Lower lobe of right lung (tissue), 2 donors: ENCODE data around the gene CATSPERD. TPM values are rescaled to one million over a fixed set of nuclear protein-coding genes. Genes with fewer than 3 reads are reported as not detected.

Source experiments
- ATAC-seq, 2 donors: fragments of 200-7000 bp; cut with Tn5 transposase; one replicate each; pipeline ENCODE4 v1.9.1; 2020 to 2022; ENCODE audit warnings: mild to moderate bottlenecking in 2 of 2, moderate library complexity in 2 of 2
- DNase-seq: peaks from one replicate; pipeline ENCODE4 v3.0.0-alpha.2; 2020
- H3K27ac ChIP-seq: fragments of 200-600 bp; one replicate; pipeline ENCODE4 v1.8.0; 2022
- H3K27me3 ChIP-seq: fragments of 200-600 bp; one replicate; pipeline ENCODE4 v1.8.0; 2022; ENCODE audit warnings: low read depth
- H3K36me3 ChIP-seq: fragments of 200-600 bp; one replicate; pipeline ENCODE4 v1.8.0; 2022; ENCODE audit warnings: mild to moderate bottlenecking
- H3K4me1 ChIP-seq: fragments of 200-600 bp; one replicate; pipeline ENCODE4 v1.8.0; 2022
- H3K4me3 ChIP-seq: fragments of 200-600 bp; one replicate; pipeline ENCODE4 v1.8.0; 2022; ENCODE audit warnings: mild to moderate bottlenecking
- H3K9me3 ChIP-seq: fragments of 200-600 bp; one replicate; pipeline ENCODE4 v1.8.0; 2022
- intact Hi-C: fragments of 100-400 bp; cut with DNase I; formaldehyde crosslinking; loops from one replicate; pipeline ENCODE4 v1.11.0; 2022
- total RNA-seq: library from RNA; stranded (reverse); fragmentation: NEBNext Ultra II Directional; extraction: Animal tissue kit (Norgen Biotek cat#: 25700); gene quantifications from one replicate; pipeline ENCODE4 v1.2.1, GENCODE V29; 2021
- TF ChIP-seq, protein P1 (sequence below): fragments of 200-600 bp; IDR thresholded peaks from one replicate; pipeline ENCODE4 v1.8.0; 2022; ENCODE audit warnings: antibody characterized with exemption, mild to moderate bottlenecking
- donor health status: DM: no; HTN: yes; CAD: no; lungs with severe emphysema.

Gene CATSPERD
- total RNA-seq, 1 donor from 2014 or later, result 6.4 TPM

DNA sequence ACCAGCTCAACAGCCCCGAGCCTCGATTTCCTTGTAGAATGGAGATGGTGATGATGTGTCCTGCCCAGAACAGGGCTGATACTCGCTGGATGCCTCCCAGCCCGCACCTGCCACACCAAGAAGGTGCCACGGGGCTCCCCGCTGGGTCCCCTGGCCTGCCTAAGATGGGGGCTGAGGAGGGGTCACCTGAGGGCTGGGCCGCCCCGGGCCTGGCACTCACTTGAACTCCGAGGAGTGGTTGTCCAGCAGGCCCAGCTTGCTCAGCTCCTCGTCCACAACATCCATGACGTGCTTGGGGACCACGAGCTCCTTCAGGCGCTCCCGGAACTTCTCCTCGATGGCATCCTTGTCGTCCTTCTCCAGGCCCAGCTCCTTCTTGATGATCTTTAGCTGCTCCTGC, 14.9 kb upstream of the CATSPERD start:
- DNase-seq (no peak), ATAC-seq (no peak)
- Histone ChIP-seq H3K4me1 (no peaks in the 10 kb centered on the region), H3K27ac (no peak overlapping the region), H3K36me3 (peaks cover 82% of the 10 kb centered on the region), H3K4me3 (no peak overlapping the region), H3K9me3 (no peaks in the 10 kb centered on the region), H3K27me3 (no peaks in the 10 kb centered on the region)
- intact Hi-C loops, result no loop called here
- TF ChIP-seq, protein P1, sequence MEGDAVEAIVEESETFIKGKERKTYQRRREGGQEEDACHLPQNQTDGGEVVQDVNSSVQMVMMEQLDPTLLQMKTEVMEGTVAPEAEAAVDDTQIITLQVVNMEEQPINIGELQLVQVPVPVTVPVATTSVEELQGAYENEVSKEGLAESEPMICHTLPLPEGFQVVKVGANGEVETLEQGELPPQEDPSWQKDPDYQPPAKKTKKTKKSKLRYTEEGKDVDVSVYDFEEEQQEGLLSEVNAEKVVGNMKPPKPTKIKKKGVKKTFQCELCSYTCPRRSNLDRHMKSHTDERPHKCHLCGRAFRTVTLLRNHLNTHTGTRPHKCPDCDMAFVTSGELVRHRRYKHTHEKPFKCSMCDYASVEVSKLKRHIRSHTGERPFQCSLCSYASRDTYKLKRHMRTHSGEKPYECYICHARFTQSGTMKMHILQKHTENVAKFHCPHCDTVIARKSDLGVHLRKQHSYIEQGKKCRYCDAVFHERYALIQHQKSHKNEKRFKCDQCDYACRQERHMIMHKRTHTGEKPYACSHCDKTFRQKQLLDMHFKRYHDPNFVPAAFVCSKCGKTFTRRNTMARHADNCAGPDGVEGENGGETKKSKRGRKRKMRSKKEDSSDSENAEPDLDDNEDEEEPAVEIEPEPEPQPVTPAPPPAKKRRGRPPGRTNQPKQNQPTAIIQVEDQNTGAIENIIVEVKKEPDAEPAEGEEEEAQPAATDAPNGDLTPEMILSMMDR, result no peak

DNA sequence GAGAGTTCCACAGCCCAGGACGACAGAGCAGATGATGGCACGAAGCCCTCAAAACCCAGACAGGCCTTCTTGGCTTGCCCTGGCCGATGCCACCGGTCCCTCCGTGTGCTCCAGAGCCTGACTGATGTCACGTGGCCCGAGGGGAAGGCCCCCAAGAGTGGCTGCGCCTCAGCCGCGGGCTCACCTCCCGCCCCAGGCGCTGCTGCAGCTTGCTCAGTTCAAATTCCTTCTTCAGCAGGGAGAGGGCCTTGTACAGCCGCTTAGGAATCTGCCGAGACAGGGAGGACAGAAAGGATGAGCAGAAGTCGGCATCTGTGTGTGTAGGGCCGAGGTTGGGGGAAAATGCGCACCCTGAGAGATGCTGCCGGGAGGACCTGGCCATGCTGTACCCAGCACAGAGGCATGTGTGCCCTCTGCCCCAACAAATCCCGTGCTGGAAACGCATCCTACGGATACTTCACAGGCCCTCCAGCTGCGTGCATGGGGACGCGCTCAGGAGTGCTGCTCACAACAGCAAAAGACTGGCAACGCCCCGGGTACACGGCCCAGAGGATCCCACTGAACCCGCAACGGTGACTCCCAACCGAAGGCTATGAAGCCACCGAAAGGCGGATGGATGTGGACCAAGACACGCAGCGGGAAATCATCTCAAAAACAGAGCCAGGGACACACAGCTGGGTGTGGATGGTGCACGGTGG, 13.4 kb upstream of the CATSPERD start:
- DNase-seq (no peak), ATAC-seq (no peak)
- Histone ChIP-seq H3K4me3 (no peak overlapping the region), H3K27ac (no peak overlapping the region), H3K9me3 (no peaks in the 10 kb centered on the region), H3K36me3 (peaks cover 89% of the 10 kb centered on the region), H3K4me1 (no peaks in the 10 kb centered on the region), H3K27me3 (no peaks in the 10 kb centered on the region)
- TF ChIP-seq, protein P1, result no peak
- intact Hi-C loops, result no loop called here

DNA sequence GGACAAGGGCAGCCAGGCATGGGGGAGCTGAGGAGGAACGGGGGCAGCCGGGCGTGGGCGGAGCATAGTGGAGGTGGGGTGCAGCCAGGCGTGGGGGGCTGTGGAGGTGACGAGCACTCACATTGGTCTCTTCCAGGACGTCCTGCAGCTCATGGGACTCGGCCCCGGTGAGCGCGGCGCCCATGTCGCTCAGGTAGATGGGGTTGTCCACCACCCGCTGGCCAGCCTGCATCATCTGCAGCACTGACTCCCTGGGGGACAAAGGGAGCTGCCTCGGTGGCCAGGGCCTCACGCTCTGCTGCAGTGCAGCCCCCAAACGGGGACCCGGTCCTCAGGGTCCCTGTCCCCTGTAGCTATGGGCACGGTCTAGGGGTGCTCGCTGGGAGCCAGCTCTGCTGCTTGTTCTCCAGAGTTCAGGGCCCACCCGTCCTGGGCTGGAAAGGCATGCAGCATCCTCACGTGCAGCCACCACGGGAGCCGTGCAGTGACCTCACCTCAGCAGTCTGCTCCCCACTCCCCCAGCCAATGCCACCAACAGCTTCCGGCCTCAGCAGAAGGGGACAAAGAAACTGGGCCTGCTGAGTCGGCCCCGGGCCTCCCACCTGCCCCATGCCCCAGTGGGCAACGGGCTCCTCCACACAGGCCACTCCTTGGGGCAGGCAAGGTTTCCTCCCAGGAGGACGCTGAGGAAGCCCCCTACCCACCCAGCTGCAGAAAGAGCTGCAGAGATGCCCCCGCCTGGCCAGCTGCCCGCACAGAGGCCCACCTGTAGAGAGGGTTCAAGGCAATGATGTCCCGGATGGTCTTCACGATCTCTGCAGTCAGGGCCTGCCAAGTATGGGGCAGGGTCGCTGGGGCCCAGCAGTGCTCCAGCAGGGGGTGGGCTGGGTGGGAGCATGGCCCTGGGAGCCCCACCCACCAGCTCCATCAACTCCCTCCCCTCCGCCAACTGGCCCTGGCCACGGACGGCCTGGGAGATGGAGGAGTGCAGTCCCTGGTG, 12.6 kb upstream of the CATSPERD start:
- TF ChIP-seq, protein P1, result no peak
- Histone ChIP-seq H3K27ac (no peak overlapping the region), H3K4me3 (no peak overlapping the region), H3K36me3 (peaks cover 98% of the 10 kb centered on the region), H3K27me3 (no peaks in the 10 kb centered on the region), H3K4me1 (no peaks in the 10 kb centered on the region), H3K9me3 (no peaks in the 10 kb centered on the region)
- ATAC-seq (no peak), DNase-seq (no peak)
- intact Hi-C loops, result no loop called here

DNA sequence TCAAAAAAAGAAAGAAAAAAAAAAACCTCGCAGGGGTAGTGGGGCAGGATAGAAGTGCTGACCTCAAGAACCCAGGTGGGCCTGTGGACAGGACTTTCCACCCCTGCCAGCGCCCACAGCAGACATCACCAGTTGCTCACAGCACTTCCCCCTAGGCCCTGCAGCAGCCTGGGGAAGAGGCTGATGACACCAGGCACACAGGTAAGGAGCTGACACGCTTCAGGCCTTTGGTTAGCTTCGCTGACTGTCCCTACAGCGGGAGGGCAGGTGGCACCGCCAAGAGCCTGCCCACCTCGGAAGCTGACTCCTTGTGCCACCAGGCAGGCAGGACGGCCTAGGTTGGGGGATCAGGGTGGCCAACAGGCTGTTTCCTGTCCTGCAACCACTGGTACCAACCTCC, 9.4 kb upstream of the CATSPERD start:
- intact Hi-C loops, result no loop called here
- Histone ChIP-seq H3K27ac (no peak overlapping the region), H3K27me3 (no peaks in the 10 kb centered on the region), H3K36me3 (peaks cover 89% of the 10 kb centered on the region), H3K4me1 (no peaks in the 10 kb centered on the region), H3K9me3 (no peaks in the 10 kb centered on the region), H3K4me3 (no peak overlapping the region)
- DNase-seq (no peak), ATAC-seq (no peak)
- TF ChIP-seq, protein P1, result no peak

DNA sequence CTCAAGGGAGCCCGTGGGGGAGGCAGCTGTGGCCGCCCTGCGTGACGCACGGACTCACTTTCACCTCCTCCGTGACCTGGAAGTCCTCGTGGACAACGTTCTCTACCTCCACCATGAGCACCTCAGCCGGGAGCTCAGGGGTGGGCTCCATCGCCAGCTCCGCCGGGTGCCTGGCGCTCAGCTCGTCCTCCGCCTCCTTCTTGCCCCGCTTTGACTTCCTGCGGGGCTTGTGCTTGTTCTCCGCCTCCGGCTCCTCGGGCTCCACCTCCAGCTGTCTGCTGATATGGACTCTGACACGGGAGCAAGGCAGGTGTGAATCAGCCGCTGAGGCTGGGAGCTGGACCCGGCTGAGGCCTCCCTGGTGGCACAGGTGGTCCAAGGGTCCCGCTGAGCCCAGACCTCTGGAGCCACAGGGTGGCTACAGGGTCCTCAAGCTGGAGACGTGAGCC, 8.7 kb upstream of the CATSPERD start:
- DNase-seq, result no peak
- TF ChIP-seq, protein P1, result no peak
- H3K9me3 ChIP-seq, result no peaks in the 10 kb centered on the region
- peaks cover 82% of the 10 kb centered on the region for H3K36me3 ChIP-seq
- intact Hi-C loops, result no loop called here
- H3K27me3 ChIP-seq, result no peaks in the 10 kb centered on the region
- no peak overlapping the region for H3K27ac ChIP-seq
- no peak for ATAC-seq
- no peaks in the 10 kb centered on the region for H3K4me1 ChIP-seq
- H3K4me3 ChIP-seq, result no peak overlapping the region
